ENCODE results near the gene PRUNE1. TPM values are rescaled to one million over a fixed set of nuclear protein-coding genes. Genes with fewer than 3 reads are reported as not detected.

Gene PRUNE1
- total RNA-seq, 2 donors from 2014 or later, result 33.1 to 36.6 TPM

DNA sequence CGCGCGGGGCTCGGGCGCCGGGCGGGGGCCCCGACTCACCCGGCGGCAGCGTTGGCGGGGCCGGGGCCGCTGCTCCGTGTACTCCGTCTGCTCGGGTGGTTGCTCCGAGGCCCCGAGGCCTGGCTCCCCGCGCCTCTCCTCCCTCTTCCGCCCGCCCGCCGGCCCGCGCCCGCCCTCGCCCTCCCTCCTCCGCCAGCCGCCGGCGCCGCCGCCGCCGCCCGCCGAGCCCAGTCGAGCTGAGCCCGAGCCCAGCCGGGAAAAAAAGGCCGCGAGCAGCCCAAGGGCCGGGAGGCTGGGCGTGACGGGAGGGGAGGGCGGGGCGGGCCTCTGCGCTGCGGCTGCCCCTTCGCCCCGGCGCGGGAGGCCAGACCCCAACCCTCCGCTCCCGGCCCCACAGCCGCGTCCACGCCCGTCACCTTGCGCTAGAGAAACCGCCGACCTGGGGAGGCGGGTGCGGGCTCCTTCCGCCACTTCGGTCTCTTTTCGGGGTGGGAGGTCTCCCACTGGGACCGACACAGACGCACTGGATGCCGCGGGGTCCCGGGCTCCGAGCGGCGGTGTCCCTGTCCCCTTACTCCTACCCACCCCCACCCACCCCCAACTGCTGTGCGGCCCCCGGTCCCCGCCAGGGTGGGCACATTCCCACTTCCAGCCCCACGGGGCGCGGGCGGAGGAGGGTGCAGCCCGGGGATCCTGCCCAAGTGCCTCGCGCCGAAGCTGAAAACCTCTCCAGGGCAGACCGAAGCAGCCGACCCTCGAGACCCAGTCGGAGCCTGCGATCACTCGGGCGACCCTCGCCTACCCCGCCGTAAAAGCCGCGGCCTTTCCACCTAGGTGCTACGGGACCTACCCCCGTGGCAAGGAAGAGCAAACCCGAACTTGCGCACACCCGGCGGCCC is 33.4 kb upstream of the PRUNE1 start, which contains the start of gene CERS2:
Gene CERS2 (minus strand): TSS at position 256 of the 899 bp plus-strand sequence. CDS start 5,745 bp downstream, outside the sequence.
- intact Hi-C loops (cut with DNase I), result loop anchor here in 1 of 2 donors (10.0 kb wide), 1 partner anchor 50 kb away; the partner anchor contains the start of gene SETDB1

DNA sequence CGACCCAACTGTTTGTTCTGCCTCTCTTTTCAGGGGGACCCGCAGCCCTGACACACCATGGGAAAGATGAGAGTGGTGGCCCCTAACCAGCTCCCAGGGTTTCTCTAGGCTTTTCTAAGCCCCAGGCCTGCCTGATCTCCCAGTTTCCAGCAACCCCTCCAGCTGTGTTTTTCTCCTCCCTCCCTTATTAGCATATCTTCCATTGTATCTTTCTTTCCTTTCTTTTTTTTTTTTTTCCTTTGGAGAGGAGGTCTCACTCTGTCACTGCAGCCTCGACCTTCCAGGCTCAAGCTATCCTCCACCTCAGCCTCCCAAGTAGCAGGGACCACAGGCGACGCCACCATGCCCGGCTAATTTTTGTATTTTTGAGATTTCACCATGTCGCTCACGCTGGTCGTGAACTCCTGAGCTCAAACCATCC is 31.8 kb upstream of the PRUNE1 start:
- DNase-seq, result no peak
- intact Hi-C loops (cut with DNase I), result loop anchor here in 1 of 2 donors (10.0 kb wide), 1 partner anchor 52 kb away; the partner anchor contains the start of gene SETDB1
- no peak for ATAC-seq

More for the DNA sequence above, 33.4 kb upstream of the PRUNE1 start, which contains the start of gene CERS2:
- DNase-seq (peak; percentile 86), ATAC-seq (peak; percentile 73 to 83)

DNA sequence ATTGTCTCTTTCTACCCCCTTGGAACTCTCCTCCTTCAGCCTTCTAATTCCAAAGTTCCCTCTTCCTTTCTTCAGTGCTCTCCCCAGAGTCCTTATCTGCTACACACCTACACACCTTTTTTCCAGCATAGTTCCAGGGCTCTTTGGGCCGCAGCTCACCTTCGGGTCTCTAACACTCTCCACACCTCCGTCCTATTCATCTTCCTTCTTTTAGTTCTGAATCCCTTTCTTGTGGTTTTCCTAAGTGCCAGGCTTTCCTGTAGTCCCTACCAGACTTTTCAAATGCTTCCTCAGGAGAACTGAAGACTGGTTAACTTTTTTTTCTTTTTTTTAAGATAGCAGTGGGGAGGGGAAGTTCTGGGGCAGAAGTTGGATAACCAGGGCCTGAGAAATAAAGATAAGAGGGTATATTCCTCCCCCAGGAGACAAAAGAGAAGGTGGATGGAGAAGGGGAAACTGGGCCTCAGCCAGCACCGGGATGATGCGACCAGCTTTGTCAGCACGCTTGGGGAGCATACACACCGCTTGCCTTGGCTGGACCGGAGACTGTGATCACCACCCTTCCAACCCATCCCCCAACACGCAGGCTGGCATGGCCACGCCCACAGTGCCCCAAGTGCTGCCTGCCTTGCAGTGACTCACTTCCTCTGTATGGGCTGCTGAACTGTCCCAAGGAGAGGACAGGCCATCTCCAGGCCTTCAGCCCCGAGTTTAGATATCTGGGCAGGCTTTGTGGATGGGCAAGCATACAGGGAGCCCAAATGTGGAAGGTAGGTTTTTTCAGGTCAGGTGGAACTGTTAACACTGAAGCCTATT is 31.2 kb upstream of the PRUNE1 start:
- ATAC-seq, result peak; percentile 43 to 64
- intact Hi-C loops (cut with DNase I), result loop anchor here in 1 of 2 donors (10.0 kb wide), 1 partner anchor 52 kb away; the partner anchor contains the start of gene SETDB1
- DNase-seq, result peak; percentile 82

DNA sequence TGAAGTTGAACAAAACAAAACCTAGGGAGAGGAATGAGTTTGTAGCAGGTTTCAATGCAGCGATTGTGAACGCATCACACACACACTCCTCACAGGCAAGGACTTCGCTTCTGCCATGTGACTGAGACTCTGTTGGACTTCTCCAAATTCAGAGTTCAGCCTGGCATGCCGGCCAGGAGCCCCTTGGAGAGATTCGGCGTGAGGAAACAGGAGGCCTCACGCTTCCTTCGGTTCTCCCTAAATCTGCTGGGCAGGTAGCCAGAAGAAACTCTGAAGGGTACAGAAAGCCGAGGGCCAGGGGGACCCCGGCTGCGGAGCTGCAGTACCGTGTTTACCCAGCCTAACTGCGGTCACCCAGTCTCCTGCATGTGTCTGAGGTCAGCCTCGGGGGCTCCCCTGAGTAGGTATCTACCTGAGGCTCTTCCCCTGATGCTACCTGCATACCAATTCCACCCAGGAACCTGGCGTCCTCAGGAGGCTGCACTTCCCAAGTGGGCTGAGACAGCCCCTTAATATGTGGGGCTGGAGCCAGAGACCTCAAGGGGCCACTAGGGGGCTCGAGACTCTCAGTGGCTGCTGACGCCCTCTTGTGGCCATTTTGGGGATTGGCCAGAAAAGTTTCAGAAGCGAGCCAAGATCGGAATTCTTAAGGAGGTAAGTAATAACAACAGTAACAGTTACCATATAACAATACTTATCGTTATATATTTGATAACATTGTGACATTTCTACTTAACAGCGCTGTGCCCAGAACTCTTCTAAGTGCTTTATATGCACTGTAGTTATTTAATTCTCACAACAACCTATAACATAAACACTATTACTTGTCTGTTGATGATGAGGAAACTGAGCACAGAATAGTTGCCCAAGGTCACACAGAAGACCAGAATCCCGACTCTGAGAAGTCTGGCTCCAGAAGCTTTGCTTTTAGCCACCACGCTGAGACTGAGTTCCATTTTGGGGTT is 28.9 kb upstream of the PRUNE1 start:
- intact Hi-C loops (cut with DNase I), result loop anchor here in 1 of 2 donors (2.0 to 10.0 kb wide), 2 partner anchors 23 to 55 kb away; partner anchors contain the start of gene SETDB1
- DNase-seq (peak; percentile 89), ATAC-seq (peak; percentile 27 to 38)

- DNase-seq (peak; percentile 29), ATAC-seq (peak in 1 of 2 donors; percentile 48)
- intact Hi-C loops (cut with DNase I), result loop anchor here in 1 of 2 donors (2.0 kb wide), 1 partner anchor 22 kb away; no protein-coding TSS in a partner anchor
Measured at GRCh38 chr1:150981177-150981804, 27.0 kb upstream of the PRUNE1 start.

DNA sequence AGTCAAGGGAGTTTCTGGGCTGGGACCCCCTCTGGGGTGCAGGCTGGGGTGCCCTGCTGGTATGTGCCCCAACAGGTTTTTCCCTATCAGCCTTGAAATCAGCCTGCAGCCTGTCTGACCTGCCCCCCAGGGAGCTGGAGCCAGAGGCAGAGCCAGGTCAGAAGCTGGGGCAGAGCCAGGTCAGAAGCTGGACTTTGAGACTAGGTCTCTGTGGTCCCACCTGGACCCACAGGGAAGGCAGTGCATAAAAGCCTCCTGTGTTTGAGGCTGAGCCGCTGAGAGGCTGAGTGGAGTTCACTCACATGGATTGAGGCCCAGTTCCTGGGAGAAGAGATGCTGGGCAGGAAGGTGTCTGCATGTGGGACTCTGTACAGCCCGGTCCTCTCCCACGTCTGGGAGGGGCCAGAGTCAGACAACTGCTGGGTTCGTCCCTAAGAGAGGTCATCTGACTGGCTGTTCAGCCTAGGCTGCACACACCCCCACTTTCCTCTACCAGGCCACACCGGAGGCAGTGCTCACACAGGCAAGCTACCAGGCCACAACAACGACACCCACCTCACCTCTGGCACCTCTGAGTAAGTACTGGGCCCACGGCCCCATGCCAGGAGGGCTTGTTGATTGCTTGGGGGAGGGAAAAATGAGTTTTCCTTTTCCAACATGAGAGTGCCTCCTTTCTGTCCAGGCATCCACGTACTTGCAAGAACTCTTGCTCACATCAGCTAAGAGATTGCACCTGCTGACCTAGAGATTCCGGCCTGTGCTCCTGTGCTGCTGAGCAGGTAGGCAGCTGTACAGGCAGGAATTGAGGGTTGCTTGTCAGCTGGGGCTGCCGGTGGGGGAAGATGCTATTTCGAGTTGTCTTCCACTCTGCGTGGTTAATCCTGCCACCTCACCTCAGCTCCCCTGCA is 26.2 kb upstream of the PRUNE1 start, which contains the start of gene ANXA9:
Gene ANXA9 (plus strand): TSS at position 488 of the 908 bp plus-strand sequence. CDS start 814 bp downstream, outside the sequence.
- DNase-seq, result no peak
- intact Hi-C loops (cut with DNase I), result loop anchor here in 1 of 2 donors (2.0 kb wide), 1 partner anchor 21 kb away; no protein-coding TSS in a partner anchor

GRCh38 chr1:150985179-150985825 is 22.9 kb upstream of the PRUNE1 start:
- ATAC-seq, result no peak
- intact Hi-C loops (cut with DNase I), result no loop called here
- DNase-seq, result no peak

More for the DNA sequence above, 26.2 kb upstream of the PRUNE1 start, which contains the start of gene ANXA9:
- peak in 1 of 2 donors; percentile 58 for ATAC-seq

- intact Hi-C loops (cut with DNase I), result no loop called here
- ATAC-seq (no peak), DNase-seq (no peak)
Measured at GRCh38 chr1:150987924-150988323, 20.3 kb upstream of the PRUNE1 start.

- ATAC-seq (no peak), DNase-seq (no peak)
- intact Hi-C loops (cut with DNase I), result no loop called here
Measured at GRCh38 chr1:150992626-150993025, 15.6 kb upstream of the PRUNE1 start.

GRCh38 chr1:150994248-150994647 is 14.0 kb upstream of the PRUNE1 start:
- intact Hi-C loops (cut with DNase I), result no loop called here
- ATAC-seq, result no peak
- DNase-seq, result no peak

- intact Hi-C loops (cut with DNase I), result no loop called here
- ATAC-seq (peak in 1 of 2 donors; percentile 46), DNase-seq (no peak)
Measured at GRCh38 chr1:150995460-150995859, 12.8 kb upstream of the PRUNE1 start.

DNA sequence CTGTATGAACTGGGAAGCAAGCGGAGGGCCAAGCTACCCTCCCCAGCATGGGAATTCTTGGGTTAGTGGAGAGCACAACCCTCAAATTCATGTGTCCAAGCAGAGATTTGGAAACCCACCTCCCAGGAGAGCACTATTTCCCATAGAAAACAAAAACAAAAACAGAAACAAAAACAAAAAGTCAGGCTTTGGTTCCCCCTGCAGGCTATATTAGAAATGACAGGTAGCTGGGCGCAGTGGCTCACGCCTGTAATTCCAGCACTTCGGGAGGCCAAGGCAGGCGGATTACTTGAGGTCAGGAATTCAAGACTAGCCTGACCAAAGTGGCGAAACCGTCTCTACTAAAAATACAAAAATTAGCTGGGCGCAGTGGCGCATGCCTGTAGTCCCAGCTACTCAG is 12.4 kb upstream of the PRUNE1 start:
- ATAC-seq, result peak; percentile 59 to 62
- intact Hi-C loops (cut with DNase I), result no loop called here
- DNase-seq, result peak; percentile 37

GRCh38 chr1:150997126-150997872 is 10.9 kb upstream of the PRUNE1 start:
- DNase-seq (no peak), ATAC-seq (no peak)
- intact Hi-C loops (cut with DNase I), result no loop called here

- DNase-seq (no peak), ATAC-seq (no peak)
- intact Hi-C loops (cut with DNase I), result loop anchor here in 1 of 2 donors (1.0 kb wide), 1 partner anchor 9 kb away; no protein-coding TSS in a partner anchor
Measured at GRCh38 chr1:150997949-150998348, 10.3 kb upstream of the PRUNE1 start.

GRCh38 chr1:150999051-150999674 is 9.1 kb upstream of the PRUNE1 start:
- ATAC-seq (no peak), DNase-seq (no peak)
- intact Hi-C loops (cut with DNase I), result no loop called here

Data from left cardiac atrium (tissue), 4 donors.